Measurements from ENCODE around the gene ADAMTS17. TPM values are rescaled to one million over a fixed set of nuclear protein-coding genes. Genes with fewer than 3 reads are reported as not detected.

Gene ADAMTS17
- total and polyA plus RNA-seq, 11 donors: 0.30 to 2.4 (median 1.2) TPM

GRCh38 chr15:99959326-99959725 is 382.4 kb downstream of the ADAMTS17 start:
- Histone ChIP-seq H3K9me3 (no peaks in the 10 kb centered on the region), H3K4me3 (no peak overlapping the region), H3K27me3 (peaks cover 0 to 8% (median 0%) of the 10 kb centered on the region in 9 donors), H3K27ac (no peak overlapping the region), H3K4me1 (no peaks in the 10 kb centered on the region), H3K36me3 (no peaks in the 10 kb centered on the region)
- intact Hi-C loops (cut with DNase I): loop anchor here in 3 of 10 donors (10.0 kb wide), 2 partner anchors 175 to 375 kb away; no protein-coding TSS in a partner anchor
- TF ChIP-seq POLR2A (IDR thresholded peaks at IDR 0.05): no peak
- TF ChIP-seq, protein P1, sequence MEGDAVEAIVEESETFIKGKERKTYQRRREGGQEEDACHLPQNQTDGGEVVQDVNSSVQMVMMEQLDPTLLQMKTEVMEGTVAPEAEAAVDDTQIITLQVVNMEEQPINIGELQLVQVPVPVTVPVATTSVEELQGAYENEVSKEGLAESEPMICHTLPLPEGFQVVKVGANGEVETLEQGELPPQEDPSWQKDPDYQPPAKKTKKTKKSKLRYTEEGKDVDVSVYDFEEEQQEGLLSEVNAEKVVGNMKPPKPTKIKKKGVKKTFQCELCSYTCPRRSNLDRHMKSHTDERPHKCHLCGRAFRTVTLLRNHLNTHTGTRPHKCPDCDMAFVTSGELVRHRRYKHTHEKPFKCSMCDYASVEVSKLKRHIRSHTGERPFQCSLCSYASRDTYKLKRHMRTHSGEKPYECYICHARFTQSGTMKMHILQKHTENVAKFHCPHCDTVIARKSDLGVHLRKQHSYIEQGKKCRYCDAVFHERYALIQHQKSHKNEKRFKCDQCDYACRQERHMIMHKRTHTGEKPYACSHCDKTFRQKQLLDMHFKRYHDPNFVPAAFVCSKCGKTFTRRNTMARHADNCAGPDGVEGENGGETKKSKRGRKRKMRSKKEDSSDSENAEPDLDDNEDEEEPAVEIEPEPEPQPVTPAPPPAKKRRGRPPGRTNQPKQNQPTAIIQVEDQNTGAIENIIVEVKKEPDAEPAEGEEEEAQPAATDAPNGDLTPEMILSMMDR (IDR thresholded peaks at IDR 0.05): no peak
- no peak for DNase-seq
- WGBS, 4 donors: 86 to 90% (median 89%) methylated on average over 6 of the region's 6 CpGs
- no peak for ATAC-seq

- intact Hi-C loops (cut with DNase I): loop anchor here in 3 of 10 donors (10.0 kb wide), 2 partner anchors 176 to 376 kb away; no protein-coding TSS in a partner anchor
Measured at GRCh38 chr15:99958426-99959097, 383.2 kb downstream of the ADAMTS17 start.

DNA sequence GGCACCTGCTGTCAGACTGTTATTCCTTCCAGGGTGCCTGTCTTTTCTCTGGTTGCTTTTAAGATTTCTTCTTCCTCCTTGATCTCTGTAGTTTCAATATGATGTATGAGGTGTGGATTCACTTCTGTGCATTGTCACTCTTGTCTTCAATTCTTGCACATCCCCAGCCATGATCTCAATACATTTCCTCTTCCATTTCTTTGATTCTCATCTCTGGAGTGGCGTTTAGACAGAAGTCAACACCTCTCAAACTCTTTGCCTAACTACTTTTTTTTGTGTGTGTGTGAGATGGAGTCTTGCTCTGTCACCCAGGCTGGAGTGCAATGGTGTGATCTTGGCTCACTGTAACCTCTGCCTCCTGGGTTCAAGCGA is 384.1 kb downstream of the ADAMTS17 start:
- no peak overlapping the region for H3K4me3 ChIP-seq
- ATAC-seq (no peak), DNase-seq (no peak)
- 91 to 93% (median 91%) methylated on average over 2 of the region's 2 CpGs for WGBS, 4 donors
- intact Hi-C loops (cut with DNase I): loop anchor here in 3 of 10 donors (10.0 kb wide), 2 partner anchors 177 to 377 kb away; no protein-coding TSS in a partner anchor
- H3K27ac ChIP-seq: no peak overlapping the region
- TF ChIP-seq, protein P1 (IDR thresholded peaks at IDR 0.05): no peak
- no peak for TF ChIP-seq POLR2A (IDR thresholded peaks at IDR 0.05)
- H3K4me1 ChIP-seq: no peaks in the 10 kb centered on the region
- no peaks in the 10 kb centered on the region for H3K36me3 ChIP-seq
- H3K27me3 ChIP-seq: peaks cover 0 to 8% (median 0%) of the 10 kb centered on the region in 9 donors
- peaks cover 0 to 3% (median 0%) of the 10 kb centered on the region in 12 donors for H3K9me3 ChIP-seq

More at GRCh38 chr15:99958426-99959097, 383.2 kb downstream of the ADAMTS17 start:
- Histone ChIP-seq H3K27me3 (peaks cover 0 to 8% (median 0%) of the 10 kb centered on the region in 9 donors), H3K4me1 (no peaks in the 10 kb centered on the region), H3K36me3 (no peaks in the 10 kb centered on the region), H3K4me3 (no peak overlapping the region), H3K9me3 (no peaks in the 10 kb centered on the region), H3K27ac (no peak overlapping the region)
- DNase-seq: no peak
- TF ChIP-seq, protein P1 (IDR thresholded peaks at IDR 0.05): no peak
- TF ChIP-seq POLR2A (IDR thresholded peaks at IDR 0.05): no peak
- ATAC-seq: no peak
- 81 to 87% (median 85%) methylated on average over 7 of the region's 7 CpGs for WGBS, 4 donors

DNA sequence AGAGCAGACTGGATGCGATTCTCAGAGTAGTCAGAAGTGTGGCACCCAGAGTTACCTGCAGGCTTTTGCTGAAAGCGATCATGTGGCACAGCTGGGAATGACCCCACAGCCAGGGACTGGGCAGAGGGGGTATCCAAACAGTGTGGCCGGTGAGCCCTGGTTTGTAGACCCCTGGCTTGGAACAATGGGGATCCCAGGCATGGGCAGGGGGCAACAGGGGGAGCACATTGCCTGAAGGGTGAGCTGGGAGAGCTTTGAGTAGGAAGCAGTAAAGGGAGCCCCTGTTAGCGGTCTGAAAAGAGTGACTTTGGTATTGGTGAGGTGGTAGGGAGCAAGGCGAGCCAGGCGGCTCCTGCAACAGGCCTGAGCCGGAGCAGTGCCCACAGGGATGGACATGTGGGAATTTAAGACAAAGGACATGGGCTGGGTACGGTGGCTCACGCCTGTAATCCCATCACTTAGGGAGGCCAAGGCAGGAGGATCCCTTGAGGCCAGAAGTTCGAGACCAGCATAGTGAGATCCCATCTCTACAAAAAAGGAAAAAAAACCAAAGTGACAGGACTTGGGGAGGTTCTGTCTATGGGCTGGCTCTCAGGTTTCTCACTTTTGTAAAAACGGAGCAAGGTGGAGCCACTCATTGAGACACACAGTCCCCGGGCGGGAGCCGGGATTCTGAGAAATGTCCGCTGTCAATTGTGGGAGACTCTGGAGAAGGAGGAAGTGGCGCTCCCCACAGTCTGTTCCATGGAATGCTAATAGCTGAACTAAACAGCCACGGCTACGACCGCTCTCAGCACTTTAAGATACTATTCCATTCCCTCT is 384.7 kb downstream of the ADAMTS17 start:
- Histone ChIP-seq H3K27ac (no peak overlapping the region), H3K4me3 (no peak overlapping the region), H3K36me3 (no peaks in the 10 kb centered on the region), H3K9me3 (peaks cover 0 to 3% (median 0%) of the 10 kb centered on the region in 12 donors), H3K4me1 (no peaks in the 10 kb centered on the region), H3K27me3 (peaks cover 0 to 8% (median 0%) of the 10 kb centered on the region in 9 donors)
- ATAC-seq (no peak), DNase-seq (no peak)
- intact Hi-C loops (cut with DNase I): loop anchor here in 3 of 10 donors (10.0 kb wide), 2 partner anchors 178 to 378 kb away; no protein-coding TSS in a partner anchor
- 92 to 96% (median 96%) methylated on average over 19 of the region's 19 CpGs for WGBS, 4 donors
- TF ChIP-seq, protein P1 (IDR thresholded peaks at IDR 0.05): no peak
- TF ChIP-seq POLR2A (IDR thresholded peaks at IDR 0.05): no peak

Measured in heart left ventricle (tissue), 16 donors.